Ascending aorta (tissue), 2 donors: ENCODE results near the gene DERL3. TPM values are rescaled to one million over a fixed set of nuclear protein-coding genes. Genes with fewer than 3 reads are reported as not detected.

Experiments
- DNase-seq, 2 donors: peaks; one replicate each; pipeline ENCODE4 v3.0.0-alpha.2; 2019; ENCODE audit warnings: low spot score in 2 of 2
- H3K27ac ChIP-seq, 2 donors: fragments of 200-600 bp; sonication (generic); one replicate each; pipeline ENCODE4 v1.5.1; 2016 to 2017; ENCODE audit warnings: mild to moderate bottlenecking in 1 of 2
- H3K27me3 ChIP-seq: fragments of 200-600 bp; sonication (generic); one replicate; pipeline ENCODE4 v1.5.1; 2017
- H3K36me3 ChIP-seq, 2 donors: fragments of 200-600 bp; sonication (generic); one replicate each; pipeline ENCODE4 v1.5.1; 2016
- H3K4me1 ChIP-seq, 2 donors: fragments of 200-600 bp; sonication (generic); one replicate each; pipeline ENCODE4 v1.5.1; 2016 to 2017; ENCODE audit warnings: mild to moderate bottlenecking in 1 of 2
- H3K4me3 ChIP-seq, 2 donors: fragments of 200-600 bp; sonication (generic); one replicate each; pipeline ENCODE4 v1.5.1; 2016 to 2017; ENCODE audit warnings: mild to moderate bottlenecking in 1 of 2
- H3K9me3 ChIP-seq, 2 donors: fragments of 200-600 bp; sonication (generic); one replicate each; pipeline ENCODE4 v1.5.1; 2016
- intact Hi-C: fragments of 100-400 bp; cut with DNase I; formaldehyde crosslinking; loops from one replicate; pipeline ENCODE4 v1.15.1; 2023
- total RNA-seq: library from RNA; depleted of rRNA; stranded (reverse); fragments of >200 nt; gene quantifications from one replicate; pipeline ENCODE4 v1.1.0, GENCODE V29; 2016
- TF ChIP-seq, protein P1 (sequence below), 3 experiments: fragments of 200-600 bp in 2 of 3; fragments of 450-650 bp in 1 of 3; sonication (generic) in 2 of 3; IDR thresholded peaks; one replicate each; pipeline ENCODE4 v1.5.1; 2016 to 2019; ENCODE audit warnings: antibody characterized with exemption in 3 of 3, mild to moderate bottlenecking in 1 of 3, moderate library complexity in 1 of 3

The DERL3 gene
- total RNA-seq, 1 donor from 2014 or later = 7.5 TPM

DNA sequence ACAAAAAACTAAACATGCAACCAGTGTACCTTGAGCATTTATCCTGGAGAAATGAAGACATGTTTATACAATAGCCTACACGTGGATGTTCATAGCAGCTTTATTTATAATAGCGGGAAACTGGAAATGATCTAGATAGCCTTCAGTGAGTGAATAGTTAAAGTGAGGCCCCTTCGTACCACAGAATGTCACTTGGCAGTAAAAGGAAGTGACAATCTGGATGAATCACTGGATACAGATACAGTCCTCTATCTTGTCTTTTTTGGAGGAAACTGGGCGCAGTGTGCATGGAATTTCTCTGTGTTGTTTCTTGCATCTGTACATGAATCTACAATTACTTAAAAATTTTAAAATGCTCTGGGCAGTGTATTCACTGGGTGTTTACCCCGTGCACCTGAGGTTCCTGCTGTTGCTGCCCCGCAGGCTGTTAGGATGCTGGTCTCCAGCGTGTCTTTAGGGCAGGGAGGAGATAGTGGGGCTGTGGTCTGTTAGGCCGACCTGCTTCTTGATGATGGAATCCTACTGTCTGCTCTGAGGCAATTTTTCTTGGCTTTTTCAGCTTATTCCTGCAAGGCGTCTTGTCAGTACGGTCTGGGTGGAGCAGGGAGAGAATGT is 23.2 kb downstream of the DERL3 start:
- H3K36me3 ChIP-seq = peaks cover 41 to 72% of the 10 kb centered on the region in 2 donors

GRCh38 chr22:23812378-23812777 is 26.4 kb downstream of the DERL3 start:
- TF ChIP-seq, protein P1, sequence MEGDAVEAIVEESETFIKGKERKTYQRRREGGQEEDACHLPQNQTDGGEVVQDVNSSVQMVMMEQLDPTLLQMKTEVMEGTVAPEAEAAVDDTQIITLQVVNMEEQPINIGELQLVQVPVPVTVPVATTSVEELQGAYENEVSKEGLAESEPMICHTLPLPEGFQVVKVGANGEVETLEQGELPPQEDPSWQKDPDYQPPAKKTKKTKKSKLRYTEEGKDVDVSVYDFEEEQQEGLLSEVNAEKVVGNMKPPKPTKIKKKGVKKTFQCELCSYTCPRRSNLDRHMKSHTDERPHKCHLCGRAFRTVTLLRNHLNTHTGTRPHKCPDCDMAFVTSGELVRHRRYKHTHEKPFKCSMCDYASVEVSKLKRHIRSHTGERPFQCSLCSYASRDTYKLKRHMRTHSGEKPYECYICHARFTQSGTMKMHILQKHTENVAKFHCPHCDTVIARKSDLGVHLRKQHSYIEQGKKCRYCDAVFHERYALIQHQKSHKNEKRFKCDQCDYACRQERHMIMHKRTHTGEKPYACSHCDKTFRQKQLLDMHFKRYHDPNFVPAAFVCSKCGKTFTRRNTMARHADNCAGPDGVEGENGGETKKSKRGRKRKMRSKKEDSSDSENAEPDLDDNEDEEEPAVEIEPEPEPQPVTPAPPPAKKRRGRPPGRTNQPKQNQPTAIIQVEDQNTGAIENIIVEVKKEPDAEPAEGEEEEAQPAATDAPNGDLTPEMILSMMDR (IDR thresholded peaks at IDR 0.05) = no peak
- Histone ChIP-seq H3K4me3 (no peak overlapping the region), H3K27ac (no peak overlapping the region), H3K27me3 (no peaks in the 10 kb centered on the region), H3K36me3 (peaks cover 21 to 46% of the 10 kb centered on the region in 2 donors), H3K9me3 (no peaks in the 10 kb centered on the region), H3K4me1 (no peaks in the 10 kb centered on the region)
- DNase-seq = no peak
- intact Hi-C loops = no loop called here

More for the DNA sequence above, 23.2 kb downstream of the DERL3 start:
- Histone ChIP-seq H3K9me3 (no peaks in the 10 kb centered on the region), H3K4me3 (no peak overlapping the region), H3K27me3 (no peaks in the 10 kb centered on the region), H3K27ac (no peak overlapping the region), H3K4me1 (no peaks in the 10 kb centered on the region)
- TF ChIP-seq, protein P1 (IDR thresholded peaks at IDR 0.05) = no peak
- DNase-seq = no peak
- intact Hi-C loops = no loop called here

DNA sequence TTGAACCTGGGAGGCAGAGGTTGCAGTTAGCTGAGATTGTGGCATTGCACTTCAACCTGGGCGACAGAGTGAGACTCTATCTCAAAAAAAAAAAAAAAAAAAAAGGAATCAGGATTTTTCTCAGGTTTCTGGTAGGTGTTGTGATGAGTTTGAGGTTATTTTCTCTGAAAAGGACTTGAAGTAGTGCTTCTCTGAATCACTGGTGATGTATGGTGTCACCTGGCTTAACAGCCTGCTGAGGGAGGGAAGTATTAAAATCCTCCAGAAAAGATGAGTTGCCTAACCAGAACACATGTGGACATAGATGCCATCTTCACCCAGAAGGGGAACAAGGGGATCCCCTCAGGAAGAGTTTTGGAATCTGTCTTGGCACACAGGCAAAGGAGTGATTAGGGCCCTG is 32.0 kb downstream of the DERL3 start:
- TF ChIP-seq, protein P1 (IDR thresholded peaks at IDR 0.05) = no peak
- DNase-seq = no peak
- H3K27ac ChIP-seq = no peak overlapping the region
- H3K36me3 ChIP-seq = peaks cover 49 to 68% of the 10 kb centered on the region in 2 donors
- H3K27me3 ChIP-seq = no peaks in the 10 kb centered on the region
- H3K9me3 ChIP-seq = no peaks in the 10 kb centered on the region
- no peak overlapping the region for H3K4me3 ChIP-seq
- H3K4me1 ChIP-seq = no peaks in the 10 kb centered on the region
- intact Hi-C loops = no loop called here

GRCh38 chr22:23804781-23805291 is 34.0 kb downstream of the DERL3 start:
- Histone ChIP-seq H3K9me3 (no peaks in the 10 kb centered on the region), H3K4me3 (no peak overlapping the region), H3K27ac (no peak overlapping the region), H3K4me1 (no peaks in the 10 kb centered on the region), H3K27me3 (no peaks in the 10 kb centered on the region), H3K36me3 (peaks cover 63 to 78% of the 10 kb centered on the region in 2 donors)
- TF ChIP-seq, protein P1 (IDR thresholded peaks at IDR 0.05) = no peak
- intact Hi-C loops = no loop called here
- no peak for DNase-seq

DNA sequence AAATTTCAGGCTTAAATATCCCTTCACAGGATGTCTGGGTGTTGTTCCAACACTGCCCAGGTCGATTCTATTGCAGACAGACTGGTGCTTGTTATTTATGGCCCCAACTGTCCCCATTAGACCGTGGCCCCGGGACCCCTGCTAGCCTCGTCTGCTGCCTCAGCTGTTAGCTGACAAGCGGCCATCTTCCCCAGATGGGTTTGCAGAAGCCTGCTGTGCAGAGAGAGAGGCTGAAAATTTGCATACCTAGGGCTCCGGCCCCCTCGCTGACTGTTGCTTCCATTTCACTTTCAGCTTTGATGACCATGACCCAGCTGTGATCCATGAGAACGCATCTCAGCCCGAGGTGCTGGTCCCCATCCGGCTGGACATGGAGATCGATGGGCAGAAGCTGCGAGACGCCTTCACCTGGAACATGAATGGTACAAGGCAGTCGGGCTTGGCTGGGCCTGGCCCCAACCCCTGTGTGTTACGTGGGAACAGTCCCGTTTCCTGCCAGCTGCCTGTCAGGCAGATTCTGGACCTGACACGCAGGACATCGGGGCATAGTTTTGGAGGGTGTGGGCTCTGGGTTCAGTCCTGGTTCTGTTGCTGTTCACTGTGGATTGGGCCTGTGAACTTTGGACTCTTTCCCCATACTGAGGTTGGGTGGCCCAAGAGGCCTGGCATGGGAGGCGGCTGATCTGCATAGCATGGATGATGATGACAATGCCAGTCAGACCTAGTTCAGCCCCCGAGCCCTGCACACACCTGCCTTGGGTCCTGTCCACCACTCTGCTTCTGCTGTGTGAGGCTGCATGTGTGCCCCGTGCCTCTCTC is 35.6 kb downstream of the DERL3 start:
- H3K27ac ChIP-seq = no peak overlapping the region
- H3K27me3 ChIP-seq = no peaks in the 10 kb centered on the region
- intact Hi-C loops = no loop called here

More for the DNA sequence above, 35.6 kb downstream of the DERL3 start:
- H3K4me1 ChIP-seq = no peaks in the 10 kb centered on the region
- H3K9me3 ChIP-seq = no peaks in the 10 kb centered on the region
- TF ChIP-seq, protein P1 (IDR thresholded peaks at IDR 0.05) = no peak
- DNase-seq = no peak
- H3K36me3 ChIP-seq = peaks cover 69 to 84% of the 10 kb centered on the region in 2 donors
- no peak overlapping the region for H3K4me3 ChIP-seq
